ENCODE data around the gene ZIM2.
"Not testable (repeated sequence)": the region's sequence is repeated elsewhere in the genome, so short reads cannot be mapped to it uniquely, and the experiment has no call there.

ZIM2 gene

GRCh38 chr19:56858026-56858425 is 17.5 kb upstream of the ZIM2 start:
- no peak overlapping the region for H3K4me3 ChIP-seq (ENCODE audit: low read length)
- TF ChIP-seq CTCF (conservative IDR thresholded peaks at IDR 0.05; ENCODE audit: low read depth, low read length) = no peak

GRCh38 chr19:56856822-56857221 is 16.3 kb upstream of the ZIM2 start:
- no peak for DNase-seq (ENCODE audit: low read depth)
- no peak for TF ChIP-seq CTCF (conservative IDR thresholded peaks at IDR 0.05; ENCODE audit: low read depth, low read length)
- H3K4me3 ChIP-seq (ENCODE audit: low read length) = no peak overlapping the region

More at GRCh38 chr19:56858026-56858425, 17.5 kb upstream of the ZIM2 start:
- DNase-seq (ENCODE audit: low read depth) = no peak

- not testable (repeated sequence) for H3K4me3 ChIP-seq (ENCODE audit: low read length); DNase-seq (ENCODE audit: low read depth)
Observed at GRCh38 chr19:56852361-56852760, 11.8 kb upstream of the ZIM2 start.

- TF ChIP-seq CTCF (conservative IDR thresholded peaks at IDR 0.05; ENCODE audit: low read depth, low read length) = no peak
- no peak for DNase-seq (ENCODE audit: low read depth)
- no peak overlapping the region for H3K4me3 ChIP-seq (ENCODE audit: low read length)
Observed at GRCh38 chr19:56848166-56848565, 7.6 kb upstream of the ZIM2 start.

GRCh38 chr19:56842412-56842811 is 1.9 kb upstream of the ZIM2 start:
- no peak for TF ChIP-seq CTCF (conservative IDR thresholded peaks at IDR 0.05; ENCODE audit: low read depth, low read length)
- DNase-seq (ENCODE audit: low read depth) = no peak
- H3K4me3 ChIP-seq (ENCODE audit: low read length) = no peak overlapping the region

- TF ChIP-seq CTCF (conservative IDR thresholded peaks at IDR 0.05; ENCODE audit: low read depth, low read length) = no peak
- H3K4me3 ChIP-seq (ENCODE audit: low read length) = no peak overlapping the region
- no peak for DNase-seq (ENCODE audit: low read depth)
Observed at GRCh38 chr19:56841193-56841543, 642 bp upstream of the ZIM2 start.

- peak overlapping the region; percentile 15 for H3K4me3 ChIP-seq (ENCODE audit: low read length)
- peak; percentile 62 for DNase-seq (ENCODE audit: low read depth)
- TF ChIP-seq CTCF (conservative IDR thresholded peaks at IDR 0.05; ENCODE audit: low read depth, low read length) = no peak
Observed at GRCh38 chr19:56839652-56840450, 675 bp downstream of the ZIM2 start.
